Astrocyte of the cerebellum (primary cell): ENCODE results near the gene TMEM135.
"Not testable (repeated sequence)": the region's sequence is repeated elsewhere in the genome, so short reads cannot be mapped to it uniquely, and the experiment has no call there.

Experiments
- DNase-seq: peaks from one replicate; pipeline ENCODE4 v3.0.0-alpha.2; 2011; ENCODE audit warnings: low read depth
- H3K4me3 ChIP-seq: 2 replicates; pipeline ENCODE4 v1.5.1; 2011; ENCODE audit warnings: mild to moderate bottlenecking, low read depth, low read length, moderate library complexity
- in situ Hi-C: cut with HindIII; loops from 2 replicates; pipeline ENCODE4 v1.10.0; 2017; ENCODE audit warnings: low sequenced_read_pairs
- TF ChIP-seq, protein P1 (sequence below): IDR thresholded peaks from 2 replicates; pipeline ENCODE4 v1.5.1; 2012; ENCODE audit warnings: low read length, low read depth, moderate library complexity, mild to moderate bottlenecking; ENCODE audit errors: missing control alignments

The TMEM135 gene

DNA sequence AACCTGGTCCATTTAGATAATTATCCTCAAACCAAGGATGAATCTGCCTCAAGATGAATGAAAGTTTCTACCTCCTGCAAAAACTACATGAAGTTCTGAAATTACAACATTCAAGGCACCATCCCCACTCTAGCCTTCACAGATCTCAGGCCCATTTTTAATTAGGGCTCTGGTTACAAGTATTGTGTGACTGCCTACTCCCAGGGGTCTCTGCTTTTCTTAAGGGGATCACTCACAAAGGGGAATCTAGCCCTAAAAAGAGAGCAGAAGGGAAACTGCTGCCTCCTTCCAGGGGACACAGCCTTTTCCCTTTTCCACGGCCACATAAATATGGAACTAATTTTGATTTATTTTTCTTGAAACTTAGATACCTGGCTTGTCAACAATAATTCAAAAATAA, 17.4 kb upstream of the TMEM135 start:
- TF ChIP-seq, protein P1, sequence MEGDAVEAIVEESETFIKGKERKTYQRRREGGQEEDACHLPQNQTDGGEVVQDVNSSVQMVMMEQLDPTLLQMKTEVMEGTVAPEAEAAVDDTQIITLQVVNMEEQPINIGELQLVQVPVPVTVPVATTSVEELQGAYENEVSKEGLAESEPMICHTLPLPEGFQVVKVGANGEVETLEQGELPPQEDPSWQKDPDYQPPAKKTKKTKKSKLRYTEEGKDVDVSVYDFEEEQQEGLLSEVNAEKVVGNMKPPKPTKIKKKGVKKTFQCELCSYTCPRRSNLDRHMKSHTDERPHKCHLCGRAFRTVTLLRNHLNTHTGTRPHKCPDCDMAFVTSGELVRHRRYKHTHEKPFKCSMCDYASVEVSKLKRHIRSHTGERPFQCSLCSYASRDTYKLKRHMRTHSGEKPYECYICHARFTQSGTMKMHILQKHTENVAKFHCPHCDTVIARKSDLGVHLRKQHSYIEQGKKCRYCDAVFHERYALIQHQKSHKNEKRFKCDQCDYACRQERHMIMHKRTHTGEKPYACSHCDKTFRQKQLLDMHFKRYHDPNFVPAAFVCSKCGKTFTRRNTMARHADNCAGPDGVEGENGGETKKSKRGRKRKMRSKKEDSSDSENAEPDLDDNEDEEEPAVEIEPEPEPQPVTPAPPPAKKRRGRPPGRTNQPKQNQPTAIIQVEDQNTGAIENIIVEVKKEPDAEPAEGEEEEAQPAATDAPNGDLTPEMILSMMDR, result no peak
- in situ Hi-C loops, result no loop called here
- no peak for DNase-seq
- no peak overlapping the region for H3K4me3 ChIP-seq

DNA sequence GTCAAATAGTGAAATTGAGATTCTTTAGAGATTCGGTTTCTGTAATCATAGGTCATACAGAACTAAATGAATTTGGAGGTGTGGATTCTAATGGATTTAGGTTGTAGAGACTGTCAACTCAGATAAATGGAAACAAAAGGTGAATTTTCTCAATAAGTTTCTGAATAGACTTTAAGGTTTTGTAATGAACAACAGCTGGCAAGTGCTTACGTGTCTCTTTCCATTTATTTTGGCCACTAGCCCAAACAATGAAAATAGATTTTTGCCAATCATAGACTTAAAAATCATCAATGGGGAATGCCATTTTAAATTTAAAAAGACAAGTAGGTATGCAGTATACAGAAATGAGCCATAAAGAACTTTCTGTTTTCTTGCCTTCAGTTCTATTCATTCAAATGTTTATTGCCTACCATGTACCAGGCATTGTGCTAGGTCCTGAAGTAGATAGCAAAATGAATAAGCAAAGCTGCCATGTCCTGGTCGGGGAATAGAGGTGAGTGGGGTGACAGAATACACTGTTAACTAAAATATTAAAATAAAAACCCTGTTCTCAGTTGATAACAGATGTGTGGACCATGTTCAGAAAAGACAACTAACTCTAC, 16.9 kb upstream of the TMEM135 start:
- H3K4me3 ChIP-seq, result no peak overlapping the region
- TF ChIP-seq, protein P1, result no peak
- DNase-seq, result no peak
- in situ Hi-C loops, result no loop called here

DNA sequence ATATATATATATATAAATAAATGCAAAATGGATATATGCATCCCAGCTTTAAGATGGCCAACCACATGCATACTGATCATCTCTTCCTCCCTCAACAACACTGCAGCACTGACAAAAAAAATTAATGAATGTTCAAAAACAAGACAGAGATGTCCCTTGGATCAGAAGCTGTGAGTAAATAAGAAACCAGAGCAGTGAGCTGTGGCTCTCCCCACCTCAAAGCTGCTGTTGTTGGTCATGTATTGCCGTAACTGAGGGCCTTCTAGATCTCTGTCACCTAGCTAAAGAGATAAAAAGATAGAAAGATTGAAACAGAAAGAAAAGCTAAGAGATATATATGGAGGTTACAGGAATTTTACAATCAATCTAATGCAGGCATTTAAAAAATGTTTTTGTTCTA, 15.5 kb upstream of the TMEM135 start:
- in situ Hi-C loops, result no loop called here
- TF ChIP-seq, protein P1, result no peak
- H3K4me3 ChIP-seq, result no peak overlapping the region

DNA sequence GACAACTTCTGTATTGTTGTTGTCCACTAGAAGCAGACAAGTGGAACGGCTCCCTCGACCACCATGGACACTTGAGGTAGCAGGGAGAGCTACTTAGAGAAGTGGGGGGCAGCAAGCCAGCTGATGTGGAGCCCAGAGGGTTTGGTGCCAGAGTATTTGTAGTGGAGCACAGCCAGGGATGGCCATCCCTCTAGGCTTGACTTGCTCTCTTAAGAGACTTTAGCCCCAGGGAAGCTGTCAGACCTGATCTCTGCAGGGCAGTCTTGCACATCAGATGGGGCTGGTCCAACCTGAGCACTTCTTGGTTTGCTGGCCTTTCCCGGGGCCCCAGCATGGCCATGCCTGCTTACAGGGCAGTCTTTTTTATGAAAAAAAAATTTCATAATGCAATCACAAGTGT, 15.0 kb upstream of the TMEM135 start:
- TF ChIP-seq, protein P1, result no peak
- no peak overlapping the region for H3K4me3 ChIP-seq
- DNase-seq, result no peak
- in situ Hi-C loops, result no loop called here

More for the DNA sequence above, 15.5 kb upstream of the TMEM135 start:
- DNase-seq, result no peak

DNA sequence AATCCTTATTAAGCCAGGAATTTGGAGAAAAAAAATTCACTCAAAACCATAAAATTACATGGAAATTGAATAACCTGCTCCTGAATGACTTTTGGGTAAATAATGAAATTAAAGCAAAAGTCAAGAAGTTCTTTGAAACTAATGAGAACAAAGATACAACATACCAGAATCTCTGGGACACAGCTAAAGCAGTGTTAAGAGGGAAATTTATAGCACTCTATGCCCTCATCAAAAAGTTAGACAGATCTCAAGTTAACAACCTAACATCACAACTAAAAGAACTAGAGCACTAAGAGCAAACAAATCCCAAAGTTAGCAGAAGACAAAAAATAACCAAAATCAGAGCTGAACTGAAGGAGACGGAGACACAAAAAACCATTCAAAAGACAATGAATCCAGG, 11.3 kb upstream of the TMEM135 start:
- H3K4me3 ChIP-seq, in situ Hi-C loops, DNase-seq: not testable (repeated sequence)

DNA sequence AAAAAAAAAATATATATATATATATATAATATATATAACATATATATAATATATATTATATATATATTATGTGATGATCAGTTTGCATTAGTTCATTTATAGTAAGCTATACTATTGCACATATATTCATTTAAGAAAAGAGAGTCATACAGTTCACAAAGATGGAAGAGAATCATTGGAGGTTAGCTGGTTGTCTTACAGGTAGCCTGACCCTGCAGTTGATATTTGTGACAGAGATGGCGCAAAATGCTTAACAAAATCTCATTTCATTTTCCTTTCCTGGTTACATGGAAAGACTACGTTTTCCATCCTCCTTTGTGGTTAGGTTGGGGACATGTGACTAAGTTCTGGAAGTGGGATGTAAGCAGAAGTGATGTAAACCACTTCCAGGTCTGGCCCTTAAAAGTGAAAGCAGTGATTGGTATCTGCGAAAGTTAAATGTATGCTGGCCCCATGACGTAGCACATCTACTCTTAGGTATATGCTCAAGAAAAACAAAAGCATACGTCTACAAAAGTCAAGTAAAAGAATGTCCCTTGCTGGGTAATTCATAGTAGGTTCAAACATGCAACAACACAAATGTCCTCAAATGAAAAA, 7.2 kb upstream of the TMEM135 start:
- no peak overlapping the region for H3K4me3 ChIP-seq
- in situ Hi-C loops, result no loop called here
- TF ChIP-seq, protein P1, result no peak
- no peak for DNase-seq

DNA sequence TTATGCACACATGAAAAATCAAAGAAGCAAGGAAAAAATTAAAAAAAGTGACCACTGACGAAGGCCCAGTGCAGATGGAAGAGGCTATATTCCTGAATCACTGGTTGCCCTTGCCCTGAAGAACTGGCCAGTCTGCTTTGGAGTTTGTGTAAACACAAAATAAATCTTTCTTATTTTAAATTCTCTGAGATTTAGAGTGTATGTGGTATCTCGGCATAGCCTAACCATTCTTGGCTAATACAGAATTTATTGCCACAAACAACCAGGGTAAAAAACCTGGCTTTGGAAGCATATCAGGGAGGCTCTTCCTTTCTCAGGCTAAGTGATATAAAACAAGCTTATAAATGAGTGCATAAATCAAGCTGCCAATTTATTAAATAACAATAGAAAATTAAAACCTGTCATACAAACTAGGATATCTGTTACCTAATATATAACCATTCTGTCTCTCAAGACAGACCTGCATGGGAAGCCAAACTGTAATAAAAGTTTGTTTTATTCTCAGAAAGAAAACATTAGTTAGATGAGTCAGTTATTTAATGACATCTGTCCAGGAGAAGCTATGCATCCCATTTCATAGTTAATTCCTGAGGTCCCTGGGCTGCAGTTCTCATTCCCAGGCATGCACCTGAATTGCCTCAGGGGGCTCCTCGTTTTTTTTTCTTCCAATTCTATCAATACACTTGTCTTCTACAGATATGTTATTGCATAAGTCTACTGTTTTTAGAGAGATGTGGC, 6.1 kb upstream of the TMEM135 start:
- in situ Hi-C loops, result no loop called here
- H3K4me3 ChIP-seq, result no peak overlapping the region
- TF ChIP-seq, protein P1, result no peak
- DNase-seq, result no peak
